ENCODE results near the gene DUSP19. TPM values are rescaled to one million over a fixed set of nuclear protein-coding genes. Genes with fewer than 3 reads are reported as not detected.
A peak's percentile ranks its signal among the peaks of the same experiment; 100 is the strongest.

Gene DUSP19
- total and polyA plus RNA-seq, 4 donors = 0.27 to 2.2 (median 0.68) TPM

GRCh38 chr2:183091318-183091953, 12.9 kb downstream of the DUSP19 start:
- WGBS = 65% methylated on average over 7 of the region's 7 CpGs
- no peaks in the 10 kb centered on the region for H3K36me3 ChIP-seq (ENCODE audit: control insufficient read depth in 4 of 4, insufficient read depth in 3 of 4, low read depth in 1 of 4, low read length in 3 of 4)
- TF ChIP-seq SP1 (IDR thresholded peaks at IDR 0.05) = peak; percentile 42
- peak; percentile 26 for TF ChIP-seq YY1 (IDR thresholded peaks at IDR 0.05)
- no peak for TF ChIP-seq ATF3 (IDR thresholded peaks at IDR 0.05)
- TF ChIP-seq HNF4A (conservative IDR thresholded peaks at IDR 0.05) = peak; percentile 32 to 47
- no peak for DNase-seq (ENCODE audit: low spot score)
- no peak overlapping the region for H3K27ac ChIP-seq (ENCODE audit: low read depth in 1 of 2, low read length in 2 of 2)
- peak overlapping the region in 2 of 3 donors; percentile 12 to 55 for H3K4me3 ChIP-seq (ENCODE audit: low read depth in 1 of 3, low read length in 3 of 3)
- peaks cover 0 to 3% (median 0%) of the 10 kb centered on the region in 4 donors for H3K4me1 ChIP-seq (ENCODE audit: control insufficient read depth in 4 of 4, insufficient read depth in 4 of 4, low read length in 3 of 4)
- no peaks in the 10 kb centered on the region for H3K27me3 ChIP-seq (ENCODE audit: control insufficient read depth in 4 of 4, insufficient read depth in 4 of 4, low read length in 3 of 4)
- H3K9ac ChIP-seq (ENCODE audit: low read depth in 1 of 2, low read length in 2 of 2) = no peak overlapping the region
- H3K9me3 ChIP-seq (ENCODE audit: control insufficient read depth in 4 of 4, low read length in 3 of 4) = no peaks in the 10 kb centered on the region

- H3K4me1 ChIP-seq (ENCODE audit: control insufficient read depth in 4 of 4, insufficient read depth in 4 of 4, low read length in 3 of 4) = peaks cover 0 to 3% (median 0%) of the 10 kb centered on the region in 4 donors
- no peak overlapping the region for H3K4me3 ChIP-seq (ENCODE audit: low read depth in 1 of 3, low read length in 3 of 3)
- no peak overlapping the region for H3K9ac ChIP-seq (ENCODE audit: low read depth in 1 of 2, low read length in 2 of 2)
- no peaks in the 10 kb centered on the region for H3K9me3 ChIP-seq (ENCODE audit: control insufficient read depth in 4 of 4, low read length in 3 of 4)
- H3K36me3 ChIP-seq (ENCODE audit: control insufficient read depth in 4 of 4, insufficient read depth in 3 of 4, low read depth in 1 of 4, low read length in 3 of 4) = no peaks in the 10 kb centered on the region
- 96% methylated on average over 2 of the region's 2 CpGs for WGBS
- DNase-seq (ENCODE audit: low spot score) = no peak
- no peak for TF ChIP-seq NR2F2 (IDR thresholded peaks at IDR 0.05)
- no peak for TF ChIP-seq HNF4A (conservative IDR thresholded peaks at IDR 0.05)
- TF ChIP-seq ATF3 (IDR thresholded peaks at IDR 0.05) = no peak
- TF ChIP-seq TAF1 (conservative IDR thresholded peaks at IDR 0.05) = no peak
- no peak for TF ChIP-seq ZBTB33 (IDR thresholded peaks at IDR 0.05)
- no peak for TF ChIP-seq EGR1 (IDR thresholded peaks at IDR 0.05; ENCODE audit: low read depth in 2 of 2)
- no peak for TF ChIP-seq CTCF (IDR thresholded peaks at IDR 0.05; ENCODE audit: low read depth, low read length, missing input control)
- no peak for TF ChIP-seq REST (IDR thresholded peaks at IDR 0.05)
- TF ChIP-seq SP1 (IDR thresholded peaks at IDR 0.05) = no peak
- TF ChIP-seq YY1 (IDR thresholded peaks at IDR 0.05) = no peak
- TF ChIP-seq GABPA (IDR thresholded peaks at IDR 0.05 in 1 of 2, conservative IDR thresholded peaks at IDR 0.05 in 1 of 2) = no peak
- no peak for TF ChIP-seq MAX (IDR thresholded peaks at IDR 0.05)
- TF ChIP-seq HNF4G (IDR thresholded peaks at IDR 0.05) = no peak
- no peak for TF ChIP-seq RXRA (IDR thresholded peaks at IDR 0.05)
- no peak for TF ChIP-seq FOXA1 (IDR thresholded peaks at IDR 0.05)
- no peak for TF ChIP-seq FOXA2 (IDR thresholded peaks at IDR 0.05)
- no peak for TF ChIP-seq RAD21 (IDR thresholded peaks at IDR 0.05)
- TF ChIP-seq JUND (IDR thresholded peaks at IDR 0.05) = no peak
- no peak overlapping the region for H3K27ac ChIP-seq (ENCODE audit: low read depth in 1 of 2, low read length in 2 of 2)
- no peaks in the 10 kb centered on the region for H3K27me3 ChIP-seq (ENCODE audit: control insufficient read depth in 4 of 4, insufficient read depth in 4 of 4, low read length in 3 of 4)
These were observed 13.4 kb downstream of the DUSP19 start for GRCh38 chr2:183091954-183092345.

All from liver (tissue), 9 donors.